Memory B cell (primary cell): ENCODE data around the gene NEK9.
A peak's percentile ranks its signal among the peaks of the same experiment; 100 is the strongest.
"Not testable (repeated sequence)": the region's sequence is repeated elsewhere in the genome, so short reads cannot be mapped to it uniquely, and the experiment has no call there.

ENCODE experiments used
- ATAC-seq: fragments of 150-1000 bp; cut with Tn5 transposase; 2 replicates; pipeline ENCODE4 v1.10.0; 2021; ENCODE audit warnings: low read depth, mild to moderate bottlenecking, moderate library complexity
- DNase-seq, 2 donors: peaks; one replicate each; pipeline ENCODE4 v3.0.0; 2022; ENCODE audit warnings: low spot score in 2 of 2
- H3K27ac Mint-ChIP-seq: one replicate; pipeline ENCODE4 v1.8.0; 2022; ENCODE audit warnings: mild to moderate bottlenecking, moderate library complexity, mixed read lengths
- H3K27me3 Mint-ChIP-seq: one replicate; pipeline ENCODE4 v1.8.0; 2022; ENCODE audit warnings: mixed read lengths
- H3K36me3 Mint-ChIP-seq: one replicate; pipeline ENCODE4 v1.8.0; 2022; ENCODE audit warnings: mild to moderate bottlenecking, mixed read lengths
- H3K4me1 Mint-ChIP-seq: one replicate; pipeline ENCODE4 v1.8.0; 2022; ENCODE audit warnings: mixed read lengths
- H3K4me3 Mint-ChIP-seq: one replicate; pipeline ENCODE4 v1.8.0; 2022; ENCODE audit warnings: mild to moderate bottlenecking, moderate library complexity, mixed read lengths
- H3K9me3 Mint-ChIP-seq: one replicate; pipeline ENCODE4 v1.8.0; 2022; ENCODE audit warnings: mixed read lengths

NEK9 gene

GRCh38 chr14:75081660-75082229 lies 45.1 kb downstream of the NEK9 start:
- ATAC-seq = no peak
- H3K27ac Mint-ChIP-seq = no peak overlapping the region
- H3K4me3 Mint-ChIP-seq = no peak overlapping the region
- no peaks in the 10 kb centered on the region for H3K4me1 Mint-ChIP-seq
- peaks cover 16% of the 10 kb centered on the region for H3K36me3 Mint-ChIP-seq
- no peaks in the 10 kb centered on the region for H3K27me3 Mint-ChIP-seq
- DNase-seq = no peak
- no peaks in the 10 kb centered on the region for H3K9me3 Mint-ChIP-seq

GRCh38 chr14:75079521-75079920 lies 47.3 kb downstream of the NEK9 start:
- H3K27ac Mint-ChIP-seq = no peak overlapping the region
- H3K4me1 Mint-ChIP-seq = no peaks in the 10 kb centered on the region
- H3K36me3 Mint-ChIP-seq = peaks cover 8% of the 10 kb centered on the region
- DNase-seq = no peak
- no peak overlapping the region for H3K4me3 Mint-ChIP-seq
- no peaks in the 10 kb centered on the region for H3K27me3 Mint-ChIP-seq
- no peak for ATAC-seq
- no peaks in the 10 kb centered on the region for H3K9me3 Mint-ChIP-seq

GRCh38 chr14:75077794-75078193 lies 49.1 kb downstream of the NEK9 start:
- DNase-seq = no peak
- H3K4me3 Mint-ChIP-seq = no peak overlapping the region
- H3K27ac Mint-ChIP-seq = no peak overlapping the region
- ATAC-seq = no peak
- H3K36me3 Mint-ChIP-seq = peaks cover 1% of the 10 kb centered on the region
- H3K9me3 Mint-ChIP-seq = no peaks in the 10 kb centered on the region
- H3K4me1 Mint-ChIP-seq = no peaks in the 10 kb centered on the region
- H3K27me3 Mint-ChIP-seq = no peaks in the 10 kb centered on the region

DNA sequence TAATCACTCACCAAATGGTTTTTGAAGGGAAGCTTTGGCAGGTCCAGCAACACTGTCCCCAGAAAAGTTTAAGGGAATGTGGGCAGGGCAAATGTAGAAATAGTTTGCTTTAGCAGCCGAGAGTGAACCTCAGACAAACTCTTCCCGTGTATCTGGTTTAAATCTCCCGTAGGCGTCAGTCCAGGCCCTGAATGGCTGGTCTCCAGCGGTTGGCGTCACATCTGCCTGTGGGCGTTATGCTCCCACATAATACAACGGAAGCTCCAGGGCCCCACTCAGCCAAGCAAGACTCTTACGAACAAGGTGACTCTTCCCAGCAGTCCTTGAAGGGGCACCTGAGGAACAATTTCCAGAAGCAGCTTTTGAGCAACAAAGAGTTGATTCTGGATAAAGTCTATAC lies 56.5 kb downstream of the NEK9 start:
- DNase-seq = no peak
- Mint-ChIP-seq H3K27ac (no peak overlapping the region), H3K4me3 (peak overlapping the region; percentile 39), H3K27me3 (no peaks in the 10 kb centered on the region), H3K9me3 (no peaks in the 10 kb centered on the region), H3K4me1 (no peaks in the 10 kb centered on the region), H3K36me3 (no peaks in the 10 kb centered on the region)
- ATAC-seq = no peak

DNA sequence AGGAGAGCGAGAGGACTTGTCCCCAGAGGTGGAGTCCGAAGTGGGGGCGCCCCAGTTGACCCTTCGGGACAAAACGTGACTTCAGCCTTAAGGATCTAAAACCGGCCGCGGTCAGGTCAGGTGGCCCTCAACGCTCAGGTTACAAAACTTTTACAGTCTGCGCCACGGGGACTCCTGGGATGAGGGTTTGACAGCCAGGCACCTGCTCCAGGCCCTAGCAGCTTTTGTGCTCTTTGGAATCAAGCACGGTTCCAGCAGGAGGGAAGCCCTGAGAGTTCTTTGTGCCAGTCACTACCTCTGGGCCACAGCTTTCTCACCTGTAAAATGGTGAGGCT lies 57.1 kb downstream of the NEK9 start:
- H3K36me3 Mint-ChIP-seq = no peaks in the 10 kb centered on the region
- DNase-seq (no peak), ATAC-seq (no peak)
- H3K4me3 Mint-ChIP-seq = no peak overlapping the region
- peak overlapping the region; percentile 62 for H3K27ac Mint-ChIP-seq
- no peaks in the 10 kb centered on the region for H3K27me3 Mint-ChIP-seq
- H3K4me1 Mint-ChIP-seq = no peaks in the 10 kb centered on the region
- no peaks in the 10 kb centered on the region for H3K9me3 Mint-ChIP-seq

DNA sequence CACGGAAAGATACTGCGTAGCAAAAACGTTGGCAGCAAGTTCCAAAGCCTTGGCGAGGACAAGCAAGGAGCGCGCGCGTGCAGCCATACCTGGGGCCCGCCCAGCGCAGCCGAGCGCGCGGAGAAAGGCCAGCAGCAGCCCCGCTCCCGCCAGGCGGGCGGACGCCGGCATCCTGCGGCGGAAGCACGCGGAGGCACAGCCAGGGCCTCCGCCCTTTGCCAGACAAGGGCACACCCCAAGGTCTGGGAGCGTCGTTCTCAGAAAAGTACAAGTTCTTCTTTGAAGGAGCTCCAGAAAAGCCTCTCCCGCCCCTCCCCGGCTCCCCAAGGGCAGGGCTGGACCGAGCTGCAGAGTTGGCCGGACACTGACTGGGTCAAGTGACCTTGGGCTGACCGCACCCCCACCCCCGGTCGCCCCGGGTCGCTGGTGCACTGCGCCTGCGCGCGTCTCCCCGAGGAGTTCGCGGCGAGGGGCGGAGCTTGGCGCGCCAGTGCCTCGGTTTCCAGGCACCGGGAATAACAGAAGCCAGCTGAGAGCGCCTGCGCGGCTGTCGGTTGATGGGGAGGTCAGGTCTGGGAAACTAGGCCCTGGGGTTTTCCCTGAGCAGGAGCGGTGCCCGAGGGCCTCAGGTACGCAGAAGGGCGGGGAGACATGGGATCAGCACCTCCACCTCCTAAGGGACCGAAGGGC lies 57.6 kb downstream of the NEK9 start, which contains the start of gene ZC2HC1C:
ZC2HC1C (plus strand) TSS at position 521 of the 690 bp plus-strand sequence. CDS start 933 bp downstream, outside the sequence.
- Mint-ChIP-seq H3K36me3 (no peaks in the 10 kb centered on the region), H3K9me3 (no peaks in the 10 kb centered on the region), H3K27ac (peak within 1 kb of the TSS; percentile 62), H3K4me1 (no peaks in the 10 kb centered on the region), H3K27me3 (no peaks in the 10 kb centered on the region), H3K4me3 (peak within 1 kb of the TSS; percentile 39)
- peak; percentile 76 for ATAC-seq
- peak; percentile 29 to 49 for DNase-seq

DNA sequence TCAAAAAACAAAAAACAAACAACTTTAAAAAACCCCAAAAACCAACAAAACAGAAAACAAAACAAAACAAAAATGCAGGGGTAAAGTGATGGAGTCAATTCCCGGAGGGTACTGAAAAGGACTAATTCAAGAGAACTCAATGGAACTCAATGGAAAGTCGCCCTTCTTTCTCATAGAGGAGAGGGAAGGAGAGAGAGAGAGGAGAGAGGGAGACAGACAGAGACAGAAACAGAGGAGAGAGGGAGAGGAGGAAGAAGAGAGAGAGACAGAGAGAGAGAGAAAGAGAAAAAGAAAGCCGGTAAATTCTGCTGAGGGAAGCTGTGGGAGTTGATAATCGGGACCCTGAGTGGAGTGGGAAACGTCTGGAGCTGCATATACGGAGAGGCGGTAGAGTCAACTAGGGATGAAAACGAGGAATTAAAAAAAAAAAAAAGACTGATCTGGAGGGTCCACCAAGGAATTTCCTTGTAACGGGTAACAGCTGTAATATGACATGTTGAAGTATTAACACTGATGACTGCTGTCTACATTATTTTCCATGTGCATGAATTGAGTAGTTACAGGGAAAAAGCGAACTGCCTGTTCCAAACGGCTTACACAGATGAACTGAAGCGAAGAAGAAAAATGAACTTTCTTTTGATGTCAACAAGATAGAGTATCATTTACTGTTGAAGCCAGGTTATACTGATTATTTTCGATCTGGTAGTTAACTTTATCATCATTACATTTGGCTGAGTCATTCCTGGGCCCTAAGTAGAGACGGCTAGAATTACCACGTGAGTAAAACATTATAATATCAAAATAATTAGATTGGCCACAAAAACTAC lies 58.3 kb downstream of the NEK9 start:
- ATAC-seq (no peak), DNase-seq (no peak)
- no peaks in the 10 kb centered on the region for H3K36me3 Mint-ChIP-seq
- peaks cover 2% of the 10 kb centered on the region for H3K4me1 Mint-ChIP-seq
- H3K4me3 Mint-ChIP-seq = no peak overlapping the region
- H3K27ac Mint-ChIP-seq = no peak overlapping the region
- no peaks in the 10 kb centered on the region for H3K9me3 Mint-ChIP-seq
- no peaks in the 10 kb centered on the region for H3K27me3 Mint-ChIP-seq

GRCh38 chr14:75067765-75068164 lies 59.1 kb downstream of the NEK9 start:
- not testable (repeated sequence) for DNase-seq, H3K9me3 Mint-ChIP-seq, H3K27ac Mint-ChIP-seq, H3K4me1 Mint-ChIP-seq, H3K27me3 Mint-ChIP-seq, ATAC-seq, H3K4me3 Mint-ChIP-seq, H3K36me3 Mint-ChIP-seq

- Mint-ChIP-seq H3K9me3 (no peaks in the 10 kb centered on the region), H3K4me3 (no peak overlapping the region), H3K27me3 (no peaks in the 10 kb centered on the region), H3K27ac (no peak overlapping the region), H3K36me3 (no peaks in the 10 kb centered on the region), H3K4me1 (peaks cover 10% of the 10 kb centered on the region)
- DNase-seq = no peak
- ATAC-seq = no peak
Measured at GRCh38 chr14:75067212-75067611, 59.6 kb downstream of the NEK9 start.

- Mint-ChIP-seq H3K27ac (no peak overlapping the region), H3K4me1 (peaks cover 10% of the 10 kb centered on the region), H3K27me3 (no peaks in the 10 kb centered on the region), H3K9me3 (no peaks in the 10 kb centered on the region), H3K36me3 (no peaks in the 10 kb centered on the region), H3K4me3 (no peak overlapping the region)
- no peak for ATAC-seq
- DNase-seq = no peak
Measured at GRCh38 chr14:75066691-75067090, 60.2 kb downstream of the NEK9 start.

DNA sequence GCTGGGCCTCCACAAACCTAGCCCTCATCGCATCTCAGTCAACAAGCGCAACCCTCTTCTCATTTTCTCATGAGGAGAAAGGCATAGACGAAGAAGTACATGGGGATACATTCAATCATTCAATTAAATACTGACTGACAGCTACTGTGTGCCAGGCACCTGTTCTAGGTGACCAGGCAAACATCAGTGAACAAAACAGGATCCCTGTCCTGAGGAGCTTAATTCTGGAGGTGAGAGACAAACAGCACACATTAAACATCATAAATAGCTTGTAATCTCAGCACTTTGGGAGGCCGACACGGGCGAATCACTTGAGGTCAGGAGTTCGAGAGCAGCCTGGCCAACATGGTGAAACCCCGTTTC lies 62.7 kb downstream of the NEK9 start:
- H3K4me1 Mint-ChIP-seq = peaks cover 17% of the 10 kb centered on the region
- H3K4me3 Mint-ChIP-seq = peak overlapping the region; percentile 90
- H3K9me3 Mint-ChIP-seq = no peaks in the 10 kb centered on the region
- peak in 1 of 2 donors; percentile 10 for DNase-seq
- peaks cover 8% of the 10 kb centered on the region for H3K36me3 Mint-ChIP-seq
- H3K27me3 Mint-ChIP-seq = no peaks in the 10 kb centered on the region
- peak overlapping the region; percentile 85 for H3K27ac Mint-ChIP-seq
- ATAC-seq = peak; percentile 12

DNA sequence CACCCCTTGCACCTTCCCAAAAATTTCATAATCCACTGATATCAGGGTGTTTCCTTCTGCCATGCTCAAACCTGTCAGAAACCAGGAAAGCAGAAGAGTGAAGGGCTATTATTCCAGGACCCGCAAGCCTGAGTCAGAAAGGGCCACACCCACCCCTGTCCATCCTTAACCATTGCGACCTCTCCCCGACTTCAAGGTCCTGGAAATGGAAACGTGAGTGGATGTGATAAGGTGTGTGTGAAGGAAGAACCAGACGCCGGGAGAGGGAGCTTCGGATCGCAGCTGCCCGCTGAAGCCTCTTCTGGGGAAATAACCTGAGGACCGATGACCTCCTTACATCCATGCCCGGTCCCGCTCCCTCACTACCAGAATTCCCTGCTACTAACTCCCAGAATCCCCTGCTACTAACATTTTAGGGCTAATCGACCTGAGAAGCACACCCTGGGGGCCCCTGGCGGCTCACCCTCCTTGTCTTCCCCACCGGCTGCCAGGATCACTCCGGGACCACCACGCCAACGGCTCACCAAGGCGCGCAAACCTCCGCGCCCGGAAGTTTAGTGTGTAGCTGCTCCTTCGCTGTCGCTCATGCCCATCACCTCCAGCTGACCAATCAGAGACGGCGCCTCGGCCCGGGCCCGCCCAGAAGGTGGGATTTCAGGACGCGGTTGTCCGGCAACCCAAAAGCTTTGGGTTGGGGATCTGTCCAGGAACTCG lies 63.2 kb downstream of the NEK9 start, which contains the start of gene ACYP1:
ACYP1 (minus strand) TSS at position 534 of the 714 bp plus-strand sequence; CDS start at position 63, 471 bp downstream.
- H3K27ac Mint-ChIP-seq = peak within 1 kb of the TSS; percentile 85

GRCh38 chr14:75063013-75063412 lies 63.8 kb downstream of the NEK9 start:
- no peak for ATAC-seq
- H3K36me3 Mint-ChIP-seq = peaks cover 8% of the 10 kb centered on the region
- H3K4me1 Mint-ChIP-seq = peaks cover 17% of the 10 kb centered on the region

More for the DNA sequence above, 63.2 kb downstream of the NEK9 start, which contains the start of gene ACYP1:
- no peaks in the 10 kb centered on the region for H3K9me3 Mint-ChIP-seq
- ATAC-seq (peak; percentile 100), DNase-seq (peak; percentile 88 to 89)
- H3K4me1 Mint-ChIP-seq = peaks cover 17% of the 10 kb centered on the region
- H3K4me3 Mint-ChIP-seq = peak within 1 kb of the TSS; percentile 90
- peaks cover 8% of the 10 kb centered on the region for H3K36me3 Mint-ChIP-seq
- H3K27me3 Mint-ChIP-seq = no peaks in the 10 kb centered on the region

GRCh38 chr14:75060420-75060819 lies 66.4 kb downstream of the NEK9 start:
- no peaks in the 10 kb centered on the region for H3K27me3 Mint-ChIP-seq
- peaks cover 17% of the 10 kb centered on the region for H3K4me1 Mint-ChIP-seq
- peaks cover 8% of the 10 kb centered on the region for H3K36me3 Mint-ChIP-seq
- no peak overlapping the region for H3K27ac Mint-ChIP-seq
- ATAC-seq = no peak
- no peaks in the 10 kb centered on the region for H3K9me3 Mint-ChIP-seq
- no peak overlapping the region for H3K4me3 Mint-ChIP-seq
- DNase-seq = no peak

More at GRCh38 chr14:75063013-75063412, 63.8 kb downstream of the NEK9 start:
- Mint-ChIP-seq H3K9me3 (no peaks in the 10 kb centered on the region), H3K4me3 (peak overlapping the region; percentile 90), H3K27me3 (no peaks in the 10 kb centered on the region), H3K27ac (peak overlapping the region; percentile 85)
- DNase-seq = no peak
